ENCODE results near the gene HELZ2.

Gene HELZ2

DNA sequence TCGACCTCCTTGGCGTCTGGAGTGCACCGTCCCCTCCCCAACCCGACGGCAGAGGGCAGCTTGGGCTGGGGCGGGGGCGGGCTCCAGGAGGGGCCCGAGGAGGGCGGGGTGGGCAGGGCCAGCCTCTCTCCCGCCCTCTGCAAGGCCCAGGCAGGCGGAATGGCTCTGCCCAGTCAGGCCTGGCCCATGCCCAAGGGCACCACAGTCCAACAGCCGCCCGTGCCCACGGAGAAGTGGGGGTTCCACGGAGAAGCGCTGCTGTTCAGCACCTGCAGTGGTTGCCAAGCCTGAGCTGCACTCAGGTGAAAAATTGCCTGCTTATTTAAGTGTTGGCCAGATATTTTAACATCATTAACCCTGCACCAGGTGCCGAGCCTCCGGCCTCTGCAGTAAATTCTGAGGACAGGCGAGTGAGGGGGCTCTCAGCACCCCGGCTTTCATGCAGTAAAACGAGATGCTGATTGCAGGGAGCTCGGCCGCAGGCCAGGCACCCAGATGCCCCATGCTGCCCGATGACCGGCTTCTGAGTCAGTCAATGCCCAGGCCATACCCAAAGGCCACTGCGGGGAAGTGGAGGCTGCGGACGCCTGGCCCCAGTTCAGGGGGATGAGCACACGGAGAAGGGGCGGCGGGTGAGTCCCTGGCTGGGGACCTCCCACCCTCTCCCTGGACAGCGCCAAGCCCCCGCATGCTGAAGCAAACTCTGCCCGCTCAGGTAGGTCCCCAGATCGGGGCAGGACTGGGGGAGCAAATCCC, 26.1 kb downstream of the HELZ2 start, which contains the start of gene SRMS:
SRMS (minus strand) TSS at position 25 of the 756 bp plus-strand sequence. CDS start 286 bp downstream, outside the sequence.
- peaks cover 4% of the 10 kb centered on the region; the same call in 1 of the 2 replicates for H4K20me1 ChIP-seq (ENCODE audit: control insufficient read depth, insufficient read depth, low read depth, low read length)
- H3K4me1 ChIP-seq (ENCODE audit: control insufficient read depth, low read length), result peaks cover 22% of the 10 kb centered on the region
- no peak within 1 kb of the TSS for H3K27ac ChIP-seq (ENCODE audit: low read depth, low read length)
- no peaks in the 10 kb centered on the region for H3K79me2 ChIP-seq (ENCODE audit: control insufficient read depth, low read length)
- H3K4me2 ChIP-seq (ENCODE audit: low read length), result no peak within 1 kb of the TSS
- no peaks in the 10 kb centered on the region for H3K9me2 ChIP-seq (replicated peaks; ENCODE audit: control insufficient read depth, low read length)
- H3K36me3 ChIP-seq (ENCODE audit: control insufficient read depth, low read length), result no peaks in the 10 kb centered on the region
- TF ChIP-seq EZH2phosphoT487 (IDR thresholded peaks at IDR 0.05; ENCODE audit: borderline replicate concordance, low read length), result no peak
- TF ChIP-seq, protein P1, sequence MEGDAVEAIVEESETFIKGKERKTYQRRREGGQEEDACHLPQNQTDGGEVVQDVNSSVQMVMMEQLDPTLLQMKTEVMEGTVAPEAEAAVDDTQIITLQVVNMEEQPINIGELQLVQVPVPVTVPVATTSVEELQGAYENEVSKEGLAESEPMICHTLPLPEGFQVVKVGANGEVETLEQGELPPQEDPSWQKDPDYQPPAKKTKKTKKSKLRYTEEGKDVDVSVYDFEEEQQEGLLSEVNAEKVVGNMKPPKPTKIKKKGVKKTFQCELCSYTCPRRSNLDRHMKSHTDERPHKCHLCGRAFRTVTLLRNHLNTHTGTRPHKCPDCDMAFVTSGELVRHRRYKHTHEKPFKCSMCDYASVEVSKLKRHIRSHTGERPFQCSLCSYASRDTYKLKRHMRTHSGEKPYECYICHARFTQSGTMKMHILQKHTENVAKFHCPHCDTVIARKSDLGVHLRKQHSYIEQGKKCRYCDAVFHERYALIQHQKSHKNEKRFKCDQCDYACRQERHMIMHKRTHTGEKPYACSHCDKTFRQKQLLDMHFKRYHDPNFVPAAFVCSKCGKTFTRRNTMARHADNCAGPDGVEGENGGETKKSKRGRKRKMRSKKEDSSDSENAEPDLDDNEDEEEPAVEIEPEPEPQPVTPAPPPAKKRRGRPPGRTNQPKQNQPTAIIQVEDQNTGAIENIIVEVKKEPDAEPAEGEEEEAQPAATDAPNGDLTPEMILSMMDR (IDR thresholded peaks at IDR 0.05; ENCODE audit: low read depth, low read length, poor library complexity, severe bottlenecking), result no peak
- H3K9me3 ChIP-seq (ENCODE audit: control insufficient read depth, insufficient read depth, low read length), result no peaks in the 10 kb centered on the region
- no peak within 1 kb of the TSS for H3K4me3 ChIP-seq (ENCODE audit: low read length)
- H3F3A ChIP-seq (ENCODE audit: control insufficient read depth, insufficient read depth), result peaks cover 5% of the 10 kb centered on the region
- H3K27me3 ChIP-seq (ENCODE audit: control insufficient read depth, low read length), result peaks cover 61% of the 10 kb centered on the region

DNA sequence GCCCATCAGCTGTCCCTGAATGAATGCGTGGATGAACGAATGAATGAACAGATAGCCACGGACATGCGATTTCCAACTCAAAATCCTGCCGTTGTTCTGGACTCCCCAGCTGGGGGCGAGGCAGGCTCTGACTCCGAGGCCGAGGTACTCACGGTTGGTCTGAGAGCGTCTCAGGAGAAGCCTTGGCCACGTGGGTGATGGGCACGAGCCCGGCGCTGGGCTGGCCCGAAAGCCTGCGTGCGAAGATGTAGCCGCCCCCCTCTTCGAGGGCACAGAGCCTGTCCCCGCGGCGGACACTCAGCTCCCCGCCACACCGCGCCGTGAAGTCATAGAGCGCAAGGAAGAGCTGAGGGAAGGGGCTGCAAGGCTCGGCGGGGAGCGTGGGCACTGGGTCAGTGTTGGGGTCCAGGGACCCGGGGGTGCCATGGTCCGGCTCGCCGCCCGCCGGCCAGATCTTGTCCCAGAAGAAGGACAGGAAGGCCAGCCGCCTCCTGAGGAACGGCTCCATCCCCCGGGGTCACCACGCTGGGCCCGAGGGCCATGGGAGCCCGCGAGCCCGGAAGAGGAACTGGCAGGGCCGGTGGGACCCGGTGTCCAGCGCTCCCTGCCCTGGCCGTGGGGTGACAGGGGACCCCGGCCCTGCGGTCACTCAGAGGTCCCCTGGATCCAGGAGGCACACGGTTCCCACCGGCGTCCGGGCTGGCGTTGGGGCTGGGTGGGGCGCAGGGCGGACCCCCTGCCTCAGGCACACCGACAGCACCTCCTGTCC, 26.9 kb downstream of the HELZ2 start:
- Histone ChIP-seq H3K9me2 (replicated peaks; ENCODE audit: control insufficient read depth, low read length) (no peaks in the 10 kb centered on the region), H3K4me2 (ENCODE audit: low read length) (no peak overlapping the region), H3K4me3 (ENCODE audit: low read length) (no peak overlapping the region), H3K27ac (ENCODE audit: low read depth, low read length) (no peak overlapping the region), H3K79me2 (ENCODE audit: control insufficient read depth, low read length) (no peaks in the 10 kb centered on the region), H3K27me3 (ENCODE audit: control insufficient read depth, low read length) (peaks cover 60% of the 10 kb centered on the region), H3F3A (ENCODE audit: control insufficient read depth, insufficient read depth) (no peaks in the 10 kb centered on the region), H4K20me1 (ENCODE audit: control insufficient read depth, insufficient read depth, low read depth, low read length) (peaks cover 4% of the 10 kb centered on the region; the same call in 1 of the 2 replicates), H3K36me3 (ENCODE audit: control insufficient read depth, low read length) (no peaks in the 10 kb centered on the region), H3K9me3 (ENCODE audit: control insufficient read depth, insufficient read depth, low read length) (no peaks in the 10 kb centered on the region), H3K4me1 (ENCODE audit: control insufficient read depth, low read length) (peaks cover 14% of the 10 kb centered on the region)
- no peak for TF ChIP-seq EZH2phosphoT487 (IDR thresholded peaks at IDR 0.05; ENCODE audit: borderline replicate concordance, low read length)
- TF ChIP-seq, protein P1 (IDR thresholded peaks at IDR 0.05; ENCODE audit: low read depth, low read length, poor library complexity, severe bottlenecking), result no peak

DNA sequence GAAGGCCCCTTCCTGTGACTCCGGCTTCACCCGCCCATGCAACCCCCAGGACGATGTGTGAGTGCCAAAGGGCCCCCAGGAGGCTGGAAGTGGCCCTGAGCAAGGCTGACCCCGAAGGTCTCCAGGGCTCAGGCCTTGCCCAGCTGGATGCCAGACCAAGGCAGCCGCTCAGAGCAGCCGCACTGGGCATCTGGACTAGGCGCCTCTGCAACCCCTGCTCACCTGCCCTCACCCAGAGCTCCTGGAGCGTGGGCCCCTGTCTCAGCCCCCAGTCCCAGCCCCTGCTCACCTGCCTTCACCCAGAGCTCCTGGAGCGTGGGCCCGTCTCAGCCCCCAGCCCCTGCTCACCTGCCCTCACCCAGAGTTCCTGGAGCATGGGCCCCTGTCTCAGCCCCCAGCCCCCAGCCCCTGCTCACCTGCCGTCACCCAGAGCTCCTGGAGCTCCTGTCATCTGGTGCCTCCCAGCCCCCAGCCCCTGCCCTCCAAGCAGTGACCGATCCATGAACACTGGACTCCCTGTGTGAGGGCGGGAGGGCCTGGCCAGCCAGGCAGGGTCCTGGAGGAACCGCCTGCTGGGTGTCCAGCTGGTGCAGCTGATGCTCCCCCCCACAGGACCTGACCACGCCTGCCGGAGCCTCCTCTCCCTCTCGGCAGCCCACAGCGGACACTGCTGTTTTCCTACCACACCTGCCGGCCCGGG, 27.6 kb downstream of the HELZ2 start:
- H3K36me3 ChIP-seq (ENCODE audit: control insufficient read depth, low read length), result no peaks in the 10 kb centered on the region
- no peak overlapping the region for H3K27ac ChIP-seq (ENCODE audit: low read depth, low read length)
- no peaks in the 10 kb centered on the region for H3F3A ChIP-seq (ENCODE audit: control insufficient read depth, insufficient read depth)
- H3K4me2 ChIP-seq (ENCODE audit: low read length), result no peak overlapping the region
- H3K4me1 ChIP-seq (ENCODE audit: control insufficient read depth, low read length), result peaks cover 11% of the 10 kb centered on the region
- no peaks in the 10 kb centered on the region for H3K9me3 ChIP-seq (ENCODE audit: control insufficient read depth, insufficient read depth, low read length)
- no peak overlapping the region for H3K4me3 ChIP-seq (ENCODE audit: low read length)
- H3K79me2 ChIP-seq (ENCODE audit: control insufficient read depth, low read length), result no peaks in the 10 kb centered on the region
- peaks cover 60% of the 10 kb centered on the region for H3K27me3 ChIP-seq (ENCODE audit: control insufficient read depth, low read length)
- H3K9me2 ChIP-seq (replicated peaks; ENCODE audit: control insufficient read depth, low read length), result no peaks in the 10 kb centered on the region
- H4K20me1 ChIP-seq (ENCODE audit: control insufficient read depth, insufficient read depth, low read depth, low read length), result peaks cover 4% of the 10 kb centered on the region; the same call in 1 of the 2 replicates
- TF ChIP-seq, protein P1 (IDR thresholded peaks at IDR 0.05; ENCODE audit: low read depth, low read length, poor library complexity, severe bottlenecking), result no peak
- TF ChIP-seq EZH2phosphoT487 (IDR thresholded peaks at IDR 0.05; ENCODE audit: borderline replicate concordance, low read length), result no peak

Data from DOHH2 (cell line).